HFF-Myc (cell line): ENCODE data around the gene DPP7.

Experiments
- DNase-seq: peaks from one replicate; pipeline ENCODE4 v3.0.0-alpha.2; 2011; ENCODE audit warnings: low read depth; ENCODE audit errors: extremely low read depth
- H3K4me3 ChIP-seq: replicated peaks from 2 replicates; pipeline ENCODE4 v1.5.1; 2011; ENCODE audit warnings: low read depth, mild to moderate bottlenecking, control low read depth, low read length
- CTCF ChIP-seq: IDR thresholded peaks from 2 replicates; pipeline ENCODE4 v1.5.1; 2012; ENCODE audit warnings: mild to moderate bottlenecking, low read depth, low read length, control low read depth; ENCODE audit errors: missing control alignments

DPP7 gene

GRCh38 chr9:137108608-137109249 is 5.8 kb downstream of the DPP7 start:
- DNase-seq, result no peak
- no peak for TF ChIP-seq CTCF
- no peak overlapping the region for H3K4me3 ChIP-seq

GRCh38 chr9:137107982-137108381 is 6.6 kb downstream of the DPP7 start:
- no peak for DNase-seq
- TF ChIP-seq CTCF, result no peak
- H3K4me3 ChIP-seq, result no peak overlapping the region

DNA sequence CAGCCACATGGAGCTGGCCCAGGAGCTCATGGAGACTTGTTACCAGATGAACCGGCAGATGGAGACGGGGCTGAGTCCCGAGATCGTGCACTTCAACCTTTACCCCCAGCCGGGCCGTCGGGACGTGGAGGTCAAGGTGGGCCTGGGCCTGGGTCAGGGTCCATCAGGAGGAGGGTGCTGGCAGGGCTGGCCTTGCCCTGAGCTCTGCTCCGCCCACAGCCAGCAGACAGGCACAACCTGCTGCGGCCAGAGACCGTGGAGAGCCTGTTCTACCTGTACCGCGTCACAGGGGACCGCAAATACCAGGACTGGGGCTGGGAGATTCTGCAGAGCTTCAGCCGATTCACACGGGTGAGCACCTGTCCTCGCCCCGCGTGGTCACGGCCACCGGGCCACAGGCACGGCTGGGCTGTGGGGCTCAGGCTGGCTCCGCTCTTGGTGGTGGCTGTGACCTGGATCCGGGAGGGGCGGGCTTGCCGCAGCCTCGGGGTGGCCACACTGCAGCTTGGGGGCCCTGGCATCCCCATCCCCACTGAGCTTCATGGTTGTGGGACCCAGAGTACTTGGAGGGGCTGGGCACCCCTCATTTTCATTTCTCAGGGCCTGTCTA is 7.1 kb downstream of the DPP7 start:
- H3K4me3 ChIP-seq, result no peak overlapping the region
- no peak for DNase-seq

GRCh38 chr9:137106662-137107250 is 7.8 kb downstream of the DPP7 start:
- DNase-seq, result no peak
- TF ChIP-seq CTCF, result no peak
- H3K4me3 ChIP-seq, result no peak overlapping the region

More for the DNA sequence above, 7.1 kb downstream of the DPP7 start:
- no peak for TF ChIP-seq CTCF

GRCh38 chr9:137105814-137106661 is 8.5 kb downstream of the DPP7 start:
- TF ChIP-seq CTCF, result no peak
- no peak for DNase-seq
- H3K4me3 ChIP-seq, result no peak overlapping the region

DNA sequence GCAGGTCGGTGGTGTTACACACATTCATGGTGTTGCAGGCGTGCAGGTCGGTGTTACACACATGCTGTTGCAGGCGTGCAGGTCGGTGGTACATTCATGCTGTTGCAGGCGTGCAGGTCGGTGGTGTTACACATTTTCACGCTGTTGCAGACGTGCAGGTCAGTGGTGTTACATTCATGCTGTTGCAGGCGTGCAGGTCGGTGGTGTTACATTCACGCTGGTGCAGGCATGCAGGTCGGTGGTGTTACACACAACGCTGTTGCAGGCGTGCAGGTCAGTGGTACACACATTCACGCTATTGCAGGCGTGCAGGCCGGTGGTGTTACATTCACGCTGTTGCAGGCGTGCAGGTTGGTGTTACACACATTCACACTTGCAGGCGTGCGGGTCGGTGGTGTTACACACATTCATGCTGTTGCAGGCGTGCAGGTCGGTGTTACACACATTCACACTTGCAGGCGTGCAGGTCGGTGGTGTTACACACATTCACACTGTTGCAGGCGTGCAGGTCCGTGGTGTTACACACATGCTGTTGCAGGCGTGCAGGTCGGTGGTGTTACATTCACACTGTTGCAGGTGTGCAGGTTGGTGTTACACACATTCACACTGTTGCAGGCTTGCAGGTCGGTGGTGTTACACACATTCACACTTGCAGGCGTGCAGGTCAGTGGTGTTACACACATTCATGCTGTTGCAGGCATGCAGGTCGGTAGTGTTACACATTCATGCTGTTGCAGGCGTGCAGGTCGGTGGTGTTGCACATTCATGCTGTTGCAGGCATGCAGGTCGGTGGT is 11.1 kb downstream of the DPP7 start:
- TF ChIP-seq CTCF, result no peak
- no peak overlapping the region for H3K4me3 ChIP-seq
- DNase-seq, result no peak
